Muscle layer of duodenum (tissue), 2 donors: Measurements from ENCODE around the gene TENT4A.

Source experiments
- H3K27ac ChIP-seq: one replicate; pipeline ENCODE4 v1.7.0; 2013; ENCODE audit warnings: mild to moderate bottlenecking, low read length
- H3K27me3 ChIP-seq: one replicate; pipeline ENCODE4 v1.7.0; 2013; ENCODE audit warnings: low read depth, mild to moderate bottlenecking, control low read depth, low read length
- H3K36me3 ChIP-seq, 2 donors: one replicate each; pipeline ENCODE4 v1.7.0; 2013; ENCODE audit warnings: low read length in 2 of 2, control low read depth in 1 of 2, mild to moderate bottlenecking in 1 of 2; ENCODE audit not compliant: insufficient read depth in 2 of 2, control insufficient read depth in 1 of 2
- H3K4me1 ChIP-seq, 2 donors: one replicate each; pipeline ENCODE4 v1.7.0; 2013; ENCODE audit warnings: low read length in 2 of 2, mild to moderate bottlenecking in 2 of 2, control low read depth in 1 of 2, moderate library complexity in 1 of 2; ENCODE audit not compliant: insufficient read depth in 2 of 2, control insufficient read depth in 1 of 2
- H3K4me3 ChIP-seq, 2 donors: one replicate each; pipeline ENCODE4 v1.7.0; 2013; ENCODE audit warnings: low read length in 2 of 2, low read depth in 1 of 2, mild to moderate bottlenecking in 1 of 2
- H3K9me3 ChIP-seq, 2 donors: one replicate each; pipeline ENCODE4 v1.7.0; 2013; ENCODE audit warnings: low read length in 2 of 2, control low read depth in 1 of 2, mild to moderate bottlenecking in 1 of 2; ENCODE audit not compliant: control insufficient read depth in 1 of 2
- donor health status: healthy.

TENT4A gene

GRCh38 chr5:6734781-6735180 lies 21.5 kb downstream of the TENT4A start:
- H3K9me3 ChIP-seq = no peaks in the 10 kb centered on the region
- no peak overlapping the region for H3K27ac ChIP-seq
- H3K4me3 ChIP-seq = no peak overlapping the region
- H3K36me3 ChIP-seq = peaks cover 16 to 24% of the 10 kb centered on the region in 2 donors
- no peaks in the 10 kb centered on the region for H3K27me3 ChIP-seq
- peaks cover 31 to 45% of the 10 kb centered on the region in 2 donors for H3K4me1 ChIP-seq

- Histone ChIP-seq H3K27me3 (no peaks in the 10 kb centered on the region), H3K27ac (no peak overlapping the region), H3K4me1 (peaks cover 22 to 38% of the 10 kb centered on the region in 2 donors), H3K4me3 (no peak overlapping the region), H3K36me3 (peaks cover 27 to 37% of the 10 kb centered on the region in 2 donors), H3K9me3 (no peaks in the 10 kb centered on the region)
Measured at GRCh38 chr5:6736106-6736505, 22.9 kb downstream of the TENT4A start.

GRCh38 chr5:6736524-6737042 lies 23.4 kb downstream of the TENT4A start:
- H3K27ac ChIP-seq = no peak overlapping the region
- H3K27me3 ChIP-seq = no peaks in the 10 kb centered on the region
- no peaks in the 10 kb centered on the region for H3K9me3 ChIP-seq
- H3K4me1 ChIP-seq = peaks cover 18 to 35% of the 10 kb centered on the region in 2 donors
- peaks cover 27 to 41% of the 10 kb centered on the region in 2 donors for H3K36me3 ChIP-seq
- no peak overlapping the region for H3K4me3 ChIP-seq

GRCh38 chr5:6737043-6737941 lies 24.1 kb downstream of the TENT4A start:
- Histone ChIP-seq H3K9me3 (no peaks in the 10 kb centered on the region), H3K36me3 (peaks cover 27 to 48% of the 10 kb centered on the region in 2 donors), H3K27ac (no peak overlapping the region), H3K27me3 (no peaks in the 10 kb centered on the region), H3K4me3 (no peak overlapping the region), H3K4me1 (peaks cover 11 to 29% of the 10 kb centered on the region in 2 donors)

- Histone ChIP-seq H3K36me3 (peaks cover 38 to 65% of the 10 kb centered on the region in 2 donors), H3K27ac (no peak overlapping the region), H3K4me3 (no peak overlapping the region), H3K9me3 (no peaks in the 10 kb centered on the region), H3K4me1 (peaks cover 0 to 7% of the 10 kb centered on the region in 2 donors), H3K27me3 (no peaks in the 10 kb centered on the region)
Measured at GRCh38 chr5:6739603-6740002, 26.4 kb downstream of the TENT4A start.

DNA sequence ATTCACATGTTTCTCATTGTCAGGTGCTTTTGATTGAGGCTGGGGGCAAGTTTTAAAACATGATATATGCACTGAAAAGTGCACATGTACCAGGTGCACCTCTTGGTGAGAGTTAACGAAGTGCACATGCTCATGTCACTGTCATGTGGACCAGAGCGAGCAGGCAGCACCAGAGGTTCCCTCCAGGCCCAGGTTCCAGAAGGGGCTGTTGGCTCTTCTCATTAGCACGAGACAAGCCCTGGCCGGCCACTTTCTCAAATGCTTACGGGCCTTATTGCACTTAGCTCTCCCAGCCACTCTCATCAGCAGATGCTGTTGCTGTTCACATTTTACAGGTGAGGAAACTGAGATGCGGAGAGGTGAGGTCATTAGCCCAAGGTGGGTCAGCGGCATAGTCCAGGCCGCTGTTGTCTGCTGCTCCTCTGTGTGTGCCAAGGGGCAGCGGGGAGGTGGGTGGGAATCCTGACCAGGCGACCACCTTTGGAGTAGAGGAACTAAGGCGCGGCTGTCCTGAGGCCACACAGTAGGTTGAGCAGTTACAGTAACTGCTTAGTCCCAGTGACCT lies 27.4 kb downstream of the TENT4A start:
- Histone ChIP-seq H3K4me3 (no peak overlapping the region), H3K27ac (no peak overlapping the region), H3K27me3 (no peaks in the 10 kb centered on the region), H3K4me1 (peaks cover 0 to 10% of the 10 kb centered on the region in 2 donors), H3K9me3 (no peaks in the 10 kb centered on the region), H3K36me3 (peaks cover 38 to 68% of the 10 kb centered on the region in 2 donors)

DNA sequence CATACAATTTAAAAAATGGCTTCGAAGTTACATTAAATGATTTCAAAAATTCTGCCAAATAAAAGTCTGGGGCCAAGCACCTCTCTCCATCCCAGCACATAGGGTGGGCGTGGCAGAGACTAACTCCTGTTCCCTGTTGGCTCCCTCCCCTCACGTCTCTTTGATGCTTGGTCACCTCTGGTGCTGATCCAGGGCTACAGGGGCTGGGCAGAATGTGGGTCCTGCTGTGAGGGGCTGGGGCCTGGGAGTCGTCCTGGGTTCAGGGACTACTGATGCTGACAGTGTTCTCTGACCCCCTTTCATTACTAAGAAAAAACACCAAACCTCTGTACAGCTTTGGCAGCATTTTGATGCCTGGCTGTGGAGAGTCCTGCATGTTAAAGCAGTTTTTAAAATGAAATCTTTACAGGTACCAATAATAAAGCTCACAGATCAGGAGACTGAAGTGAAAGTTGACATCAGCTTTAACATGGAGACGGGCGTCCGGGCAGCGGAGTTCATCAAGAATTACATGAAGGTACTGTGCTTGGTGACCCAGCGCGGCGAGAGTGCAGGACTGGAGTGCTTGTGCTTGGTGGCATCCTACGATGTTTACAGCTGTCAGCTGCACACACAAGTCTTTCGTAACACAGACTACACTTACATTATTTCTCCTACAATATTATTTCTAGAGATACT lies 29.0 kb downstream of the TENT4A start:
- Histone ChIP-seq H3K4me1 (peaks cover 0 to 10% of the 10 kb centered on the region in 2 donors), H3K36me3 (peaks cover 43 to 82% of the 10 kb centered on the region in 2 donors), H3K9me3 (no peaks in the 10 kb centered on the region), H3K27ac (no peak overlapping the region), H3K4me3 (no peak overlapping the region), H3K27me3 (no peaks in the 10 kb centered on the region)

GRCh38 chr5:6743161-6743560 lies 29.9 kb downstream of the TENT4A start:
- H3K4me3 ChIP-seq = no peak overlapping the region
- no peaks in the 10 kb centered on the region for H3K27me3 ChIP-seq
- H3K9me3 ChIP-seq = no peaks in the 10 kb centered on the region
- no peak overlapping the region for H3K27ac ChIP-seq
- peaks cover 0 to 10% of the 10 kb centered on the region in 2 donors for H3K4me1 ChIP-seq
- peaks cover 42 to 78% of the 10 kb centered on the region in 2 donors for H3K36me3 ChIP-seq

- Histone ChIP-seq H3K4me3 (no peak overlapping the region), H3K36me3 (peaks cover 44 to 73% of the 10 kb centered on the region in 2 donors), H3K4me1 (peaks cover 0 to 10% of the 10 kb centered on the region in 2 donors), H3K9me3 (no peaks in the 10 kb centered on the region), H3K27me3 (no peaks in the 10 kb centered on the region), H3K27ac (no peak overlapping the region)
Measured at GRCh38 chr5:6744841-6745705, 31.8 kb downstream of the TENT4A start.

DNA sequence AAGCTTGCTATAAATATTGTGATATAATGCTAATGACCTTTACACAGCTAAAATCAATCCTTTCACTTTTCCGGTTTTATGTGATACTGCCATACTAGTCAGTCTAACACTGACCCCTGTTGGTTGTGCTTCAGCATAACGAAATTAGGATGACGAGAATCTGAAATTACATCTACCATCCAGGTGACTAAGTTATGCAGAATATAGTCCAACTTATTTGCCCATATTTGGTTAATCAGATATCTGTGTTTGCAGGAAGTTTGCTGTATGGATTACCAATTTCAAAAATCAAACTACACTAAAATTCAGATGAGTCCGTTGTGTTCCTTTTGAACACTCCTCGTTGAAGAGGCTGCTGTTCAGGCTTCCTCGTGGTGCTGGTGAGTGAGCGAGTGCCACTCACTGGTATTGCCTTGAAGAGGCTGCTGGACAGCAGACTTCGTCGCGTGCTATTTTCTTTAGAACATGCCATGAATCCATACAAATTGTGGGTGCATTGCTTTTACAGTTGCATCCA lies 32.5 kb downstream of the TENT4A start:
- Histone ChIP-seq H3K27ac (no peak overlapping the region), H3K27me3 (no peaks in the 10 kb centered on the region), H3K4me3 (no peak overlapping the region), H3K36me3 (peaks cover 42 to 72% of the 10 kb centered on the region in 2 donors), H3K9me3 (no peaks in the 10 kb centered on the region), H3K4me1 (peaks cover 0 to 10% of the 10 kb centered on the region in 2 donors)
